Choroid plexus epithelial cell (primary cell): ENCODE results near the gene MYH11.
"Not testable (repeated sequence)": the region's sequence is repeated elsewhere in the genome, so short reads cannot be mapped to it uniquely, and the experiment has no call there.

Experiments used
- DNase-seq: peaks from one replicate; pipeline ENCODE4 v3.0.0-alpha.2; 2010; ENCODE audit warnings: low read depth
- H3K4me3 ChIP-seq: 2 replicates; pipeline ENCODE4 v1.5.1; 2011; ENCODE audit warnings: low read depth, mild to moderate bottlenecking, control low read depth, low read length, moderate library complexity
- TF ChIP-seq, protein P1 (sequence below): conservative IDR thresholded peaks from 2 replicates; pipeline ENCODE4 v1.5.1; 2011; ENCODE audit warnings: low read depth, mild to moderate bottlenecking, control low read depth, inconsistent platforms, low read length, moderate library complexity

Gene MYH11

DNA sequence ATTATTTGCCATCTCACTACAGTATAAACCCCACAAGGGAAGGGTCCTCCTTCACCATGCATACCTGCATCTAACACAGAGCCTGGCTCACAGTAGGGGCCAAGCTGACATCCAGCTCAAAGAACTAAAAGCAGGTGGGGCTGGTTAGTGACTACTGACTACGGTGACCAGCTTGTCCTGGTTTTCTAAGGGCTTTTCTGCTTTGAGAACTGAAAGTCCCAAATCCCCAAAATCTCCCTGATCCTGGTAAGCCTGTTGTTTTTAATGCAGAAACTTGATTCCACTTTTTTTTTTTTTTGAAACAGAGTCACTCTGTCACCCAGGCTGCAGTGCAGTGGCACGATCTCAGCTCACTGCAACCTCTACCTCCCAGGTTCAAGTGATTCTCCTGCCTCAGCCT, 117.4 kb downstream of the MYH11 start:
- DNase-seq: no peak
- TF ChIP-seq, protein P1, sequence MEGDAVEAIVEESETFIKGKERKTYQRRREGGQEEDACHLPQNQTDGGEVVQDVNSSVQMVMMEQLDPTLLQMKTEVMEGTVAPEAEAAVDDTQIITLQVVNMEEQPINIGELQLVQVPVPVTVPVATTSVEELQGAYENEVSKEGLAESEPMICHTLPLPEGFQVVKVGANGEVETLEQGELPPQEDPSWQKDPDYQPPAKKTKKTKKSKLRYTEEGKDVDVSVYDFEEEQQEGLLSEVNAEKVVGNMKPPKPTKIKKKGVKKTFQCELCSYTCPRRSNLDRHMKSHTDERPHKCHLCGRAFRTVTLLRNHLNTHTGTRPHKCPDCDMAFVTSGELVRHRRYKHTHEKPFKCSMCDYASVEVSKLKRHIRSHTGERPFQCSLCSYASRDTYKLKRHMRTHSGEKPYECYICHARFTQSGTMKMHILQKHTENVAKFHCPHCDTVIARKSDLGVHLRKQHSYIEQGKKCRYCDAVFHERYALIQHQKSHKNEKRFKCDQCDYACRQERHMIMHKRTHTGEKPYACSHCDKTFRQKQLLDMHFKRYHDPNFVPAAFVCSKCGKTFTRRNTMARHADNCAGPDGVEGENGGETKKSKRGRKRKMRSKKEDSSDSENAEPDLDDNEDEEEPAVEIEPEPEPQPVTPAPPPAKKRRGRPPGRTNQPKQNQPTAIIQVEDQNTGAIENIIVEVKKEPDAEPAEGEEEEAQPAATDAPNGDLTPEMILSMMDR: no peak

DNA sequence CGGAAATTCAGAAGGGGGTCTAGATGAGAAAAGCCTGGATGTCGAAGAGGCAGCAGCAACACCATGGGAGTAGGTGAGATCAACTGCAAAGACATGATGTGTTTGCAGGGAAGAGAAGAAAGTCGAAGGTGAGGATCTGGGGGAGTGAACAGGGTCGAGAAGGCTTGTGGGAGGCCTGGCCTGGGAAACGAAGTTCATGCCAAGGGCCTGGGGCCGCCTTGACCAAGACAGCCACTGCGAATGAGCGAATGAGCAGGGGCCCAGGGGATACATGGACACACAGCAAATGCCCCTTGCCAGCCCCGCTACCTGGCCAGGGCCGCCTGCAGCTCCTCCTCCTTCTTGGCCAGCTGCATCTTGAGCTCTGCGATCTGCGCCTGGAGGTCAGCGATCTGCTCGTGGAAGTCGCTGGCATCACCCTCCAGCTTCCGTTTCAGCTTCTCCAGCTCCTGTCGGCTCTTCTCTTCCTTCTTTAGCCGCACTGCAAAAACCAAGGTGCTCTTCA, 119.6 kb downstream of the MYH11 start:
- TF ChIP-seq, protein P1: no peak
- no peak for DNase-seq
- no peak overlapping the region for H3K4me3 ChIP-seq

More for the DNA sequence above, 117.4 kb downstream of the MYH11 start:
- no peak overlapping the region for H3K4me3 ChIP-seq

DNA sequence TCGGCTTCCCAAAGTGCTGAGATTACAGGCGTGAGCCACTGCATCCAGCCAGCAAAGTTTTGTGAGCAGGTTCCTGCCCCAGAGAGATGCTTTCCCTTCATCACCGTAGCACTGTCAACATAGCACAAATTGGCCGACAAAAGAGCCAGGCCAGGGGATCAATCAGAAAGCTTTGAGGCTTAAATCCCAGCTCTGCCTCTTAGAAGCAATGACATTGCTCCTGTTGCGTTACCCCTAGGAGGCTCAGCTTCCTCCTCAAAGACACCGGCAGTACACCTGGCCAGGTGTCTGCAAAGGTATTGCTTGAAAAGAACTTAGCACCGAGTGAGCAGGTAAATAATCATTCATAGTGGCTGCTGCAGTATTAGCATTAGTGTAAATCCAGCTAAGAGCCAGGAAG, 120.3 kb downstream of the MYH11 start:
- H3K4me3 ChIP-seq: no peak overlapping the region
- DNase-seq: no peak
- TF ChIP-seq, protein P1: no peak

DNA sequence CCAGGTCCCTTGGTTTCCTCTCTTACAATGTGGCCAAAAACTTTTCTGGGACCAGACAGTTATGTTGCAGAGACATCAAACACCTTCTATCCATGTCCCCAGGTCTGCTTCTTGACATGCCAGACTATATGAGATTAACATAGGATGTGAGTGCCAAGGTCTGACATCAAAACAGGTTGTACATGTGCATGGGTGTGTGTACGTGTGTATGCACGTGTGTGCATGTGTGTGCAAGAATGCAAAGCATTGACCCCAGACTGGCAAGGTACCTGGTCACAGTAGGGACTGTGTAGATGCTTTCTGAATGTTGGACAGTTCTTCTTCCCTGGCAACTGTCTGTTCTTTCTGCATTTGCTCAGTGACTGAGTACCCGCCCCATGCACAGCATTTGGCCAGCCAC, 121.2 kb downstream of the MYH11 start:
- TF ChIP-seq, protein P1: no peak
- no peak overlapping the region for H3K4me3 ChIP-seq
- DNase-seq: no peak

DNA sequence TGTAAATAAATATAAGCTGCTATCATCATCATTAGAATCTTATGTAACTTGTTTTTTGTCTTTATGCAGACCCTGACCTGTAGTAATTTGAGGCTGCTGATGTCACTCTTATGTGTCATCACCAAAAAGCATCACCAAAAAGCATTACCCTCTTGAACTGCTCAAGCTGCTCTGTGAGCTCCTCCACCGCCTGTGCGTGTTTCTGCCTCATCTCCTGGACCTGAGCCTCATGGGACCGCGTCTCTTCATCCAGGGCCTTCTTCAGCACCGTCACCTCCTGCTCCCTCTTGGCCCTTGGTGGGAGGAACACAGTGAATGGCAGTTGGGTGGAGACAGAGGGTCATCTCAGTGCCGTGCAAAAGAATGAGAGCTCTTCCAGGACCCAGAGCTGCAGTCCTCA, 124.4 kb downstream of the MYH11 start:
- no peak for DNase-seq
- no peak overlapping the region for H3K4me3 ChIP-seq
- TF ChIP-seq, protein P1: no peak

DNA sequence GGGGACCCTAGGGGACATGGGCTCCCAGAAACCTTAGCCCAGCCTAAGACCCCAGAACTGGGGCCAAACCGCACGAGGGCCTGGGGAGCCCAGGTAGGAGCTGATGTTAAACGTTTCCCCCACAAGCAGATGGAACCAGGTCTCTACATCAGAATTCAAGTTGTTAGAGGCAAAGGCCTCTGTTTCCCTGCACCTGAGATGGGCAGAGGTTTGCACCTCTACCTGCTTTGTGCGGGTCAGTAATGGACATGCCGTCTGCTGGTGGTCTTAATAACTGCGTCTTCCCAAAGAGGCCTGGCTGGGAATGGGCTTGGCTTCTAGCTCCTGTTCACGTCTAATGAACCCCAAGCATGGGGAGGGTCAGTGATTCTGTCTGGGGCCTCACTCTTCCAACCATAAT, 127.7 kb downstream of the MYH11 start:
- TF ChIP-seq, protein P1: no peak
- DNase-seq: no peak
- H3K4me3 ChIP-seq: no peak overlapping the region

DNA sequence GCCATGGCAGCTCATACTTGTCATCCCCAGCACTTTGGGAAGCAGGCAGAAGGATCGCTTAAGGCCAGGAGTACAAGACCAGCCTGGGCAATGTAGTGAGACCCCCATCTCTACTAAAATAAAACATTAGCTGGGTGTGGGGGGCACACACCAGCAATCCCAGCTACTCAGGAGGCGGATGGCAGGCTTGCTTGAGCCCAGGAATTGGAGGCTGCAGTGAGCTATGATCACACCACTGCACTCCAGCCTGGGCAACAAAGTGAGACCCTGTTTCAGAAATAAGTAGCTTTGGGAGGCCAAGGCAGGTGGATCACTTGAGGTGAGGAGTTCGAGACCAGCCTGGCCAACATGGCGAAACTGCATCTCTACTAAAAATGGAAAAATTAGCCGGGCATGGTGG, 129.1 kb downstream of the MYH11 start:
- not testable (repeated sequence) for DNase-seq, H3K4me3 ChIP-seq
